WTC11 (cell line): Measurements from ENCODE around the gene HID1.
A peak's percentile ranks its signal among the peaks of the same experiment; 100 is the strongest.

ENCODE experiments used
- CTCF ChIP-seq: fragments of 200-600 bp; IDR thresholded peaks from 2 replicates; pipeline ENCODE4 v1.8.0; 2022; ENCODE audit warnings: antibody characterized with exemption
- FOXJ3 ChIP-seq: sonication (generic); formaldehyde crosslinking; IDR thresholded peaks from 2 replicates; pipeline ENCODE4 v1.9.0; 2021; ENCODE audit warnings: missing genetic modification reagents, mild to moderate bottlenecking, borderline replicate concordance
- TF ChIP-seq, protein P1 (sequence below): sonication (generic); formaldehyde crosslinking; conservative IDR thresholded peaks from 2 replicates; pipeline ENCODE4 v1.8.1; 2022; ENCODE audit warnings: mild to moderate bottlenecking, missing genetic modification reagents

- peak; percentile 91 for TF ChIP-seq CTCF
- no peak for TF ChIP-seq FOXJ3 (CRISPR knock-in tag)
- TF ChIP-seq, protein P1, sequence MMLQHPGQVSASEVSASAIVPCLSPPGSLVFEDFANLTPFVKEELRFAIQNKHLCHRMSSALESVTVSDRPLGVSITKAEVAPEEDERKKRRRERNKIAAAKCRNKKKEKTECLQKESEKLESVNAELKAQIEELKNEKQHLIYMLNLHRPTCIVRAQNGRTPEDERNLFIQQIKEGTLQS (CRISPR knock-in tag), result no peak
These were observed 48.9 kb downstream of the HID1 start for GRCh38 chr17:74923538-74924249.
